ENCODE data around the gene TEPSIN. TPM values are rescaled to one million over a fixed set of nuclear protein-coding genes. Genes with fewer than 3 reads are reported as not detected.

Gene TEPSIN
- 13.8 to 32.7 TPM (median 29.2 TPM) in 5 replicates for total RNA-seq (2022; extraction: Qiagen RNA extraction; ENCODE audit: low read depth)

DNA sequence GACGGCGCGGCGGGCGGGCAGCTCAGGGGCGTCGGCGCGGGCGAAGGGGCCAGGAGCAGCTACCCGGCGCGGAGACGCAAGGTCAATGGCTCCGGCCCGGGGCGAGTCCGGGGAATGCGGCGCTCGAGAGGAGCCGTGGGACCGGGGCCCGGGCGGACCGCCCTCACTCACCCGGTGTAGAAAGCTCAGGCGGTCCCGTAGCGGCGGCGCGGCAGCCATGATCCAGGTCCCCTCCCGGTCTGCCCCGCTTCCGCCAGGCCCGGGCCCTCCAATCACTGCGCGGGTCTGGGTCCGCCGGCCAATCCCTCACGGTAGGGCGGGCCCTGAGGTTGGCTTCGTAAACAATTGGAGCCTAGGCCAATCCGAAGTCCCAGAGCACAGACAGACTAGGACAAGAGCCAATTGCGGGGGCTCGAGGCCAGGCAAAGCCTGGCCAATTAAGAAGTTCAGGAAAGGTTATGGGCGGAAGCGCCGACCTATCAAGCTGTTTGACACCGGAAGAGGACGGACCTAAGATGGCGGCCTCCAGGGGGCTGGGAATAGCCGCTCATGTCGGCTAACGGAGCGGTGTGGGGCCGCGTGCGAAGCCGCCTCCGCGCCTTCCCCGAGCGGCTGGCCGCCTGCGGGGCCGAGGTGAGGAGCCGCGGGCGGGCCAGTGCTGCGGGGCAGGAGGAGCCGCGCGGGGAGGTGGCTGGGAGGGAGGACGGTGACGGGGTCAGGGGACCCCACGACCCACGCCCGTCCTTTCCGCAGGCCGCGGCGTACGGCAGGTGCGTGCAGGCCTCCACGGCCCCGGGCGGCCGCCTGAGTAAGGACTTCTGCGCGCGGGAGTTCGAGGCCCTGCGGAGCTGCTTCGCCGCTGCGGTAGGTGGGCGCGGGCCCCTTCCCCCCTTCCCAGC is at the start of gene TEPSIN, which contains the start of gene NDUFAF8:
Gene TEPSIN (minus strand): TSS at position 241 of the 899 bp plus-strand sequence. CDS start 22 bp downstream, at position 219.
Gene NDUFAF8 (plus strand): TSS at position 504 of the 899 bp plus-strand sequence. CDS start 46 bp downstream, at position 550.

GRCh38 chr17:81222906-81223761 is 15.7 kb downstream of the TEPSIN start, which contains the start of gene CEP131:
CEP131 (minus strand) TSS chr17:81222965; CDS start chr17:81220056, 2,909 bp downstream.

Other genes with a start within 250 kb of the TEPSIN start
- 29.1 to 38.1 TPM (median 32.9 TPM) in 5 replicates for gene CHMP6, start 247.2 kb downstream of the TEPSIN start, total RNA-seq (2022; extraction: Qiagen RNA extraction; ENCODE audit: low read depth)
- gene BAIAP2, start 203.9 kb downstream of the TEPSIN start, total RNA-seq (2022; extraction: Qiagen RNA extraction; ENCODE audit: low read depth): 70.4 to 97.3 TPM (median 87.6 TPM) in 5 replicates
- gene PVALEF, start 73.5 kb downstream of the TEPSIN start, total RNA-seq (2022; extraction: Qiagen RNA extraction; ENCODE audit: low read depth): not detected in 5 replicates
- 0.17 to 0.78 TPM (median 0.57 TPM) in 5 replicates for gene AATK, start 72.8 kb downstream of the TEPSIN start, total RNA-seq (2022; extraction: Qiagen RNA extraction; ENCODE audit: low read depth)
- gene CEP131, start 16.1 kb downstream of the TEPSIN start, total RNA-seq (2022; extraction: Qiagen RNA extraction; ENCODE audit: low read depth): 5.3 to 11.0 TPM (median 8.9 TPM) in 5 replicates
- gene NDUFAF8, start 263 bp upstream of the TEPSIN start, total RNA-seq (2022; extraction: Qiagen RNA extraction; ENCODE audit: low read depth): 107 to 239 TPM (median 229 TPM) in 5 replicates
- 35.9 to 84.0 TPM (median 80.3 TPM) in 5 replicates for gene SLC38A10, start 56.3 kb upstream of the TEPSIN start, total RNA-seq (2022; extraction: Qiagen RNA extraction; ENCODE audit: low read depth)
- 6.5 to 12.9 TPM (median 12.1 TPM) in 5 replicates for gene BAHCC1, start 156.4 kb upstream of the TEPSIN start, total RNA-seq (2022; extraction: Qiagen RNA extraction; ENCODE audit: low read depth)

Measured in A549 treated with ZK216348 at 1 μM for 4 hours (cell line).